NCI-H1694 (cell line): ENCODE results near the gene PTPN11.
"Not testable (repeated sequence)": the region's sequence is repeated elsewhere in the genome, so short reads cannot be mapped to it uniquely, and the experiment has no call there.

Source experiments
- DNase-seq: peaks from one replicate; lab custom pipeline; 2025; lab: John Stamatoyannopoulos, UW

Gene PTPN11

DNA sequence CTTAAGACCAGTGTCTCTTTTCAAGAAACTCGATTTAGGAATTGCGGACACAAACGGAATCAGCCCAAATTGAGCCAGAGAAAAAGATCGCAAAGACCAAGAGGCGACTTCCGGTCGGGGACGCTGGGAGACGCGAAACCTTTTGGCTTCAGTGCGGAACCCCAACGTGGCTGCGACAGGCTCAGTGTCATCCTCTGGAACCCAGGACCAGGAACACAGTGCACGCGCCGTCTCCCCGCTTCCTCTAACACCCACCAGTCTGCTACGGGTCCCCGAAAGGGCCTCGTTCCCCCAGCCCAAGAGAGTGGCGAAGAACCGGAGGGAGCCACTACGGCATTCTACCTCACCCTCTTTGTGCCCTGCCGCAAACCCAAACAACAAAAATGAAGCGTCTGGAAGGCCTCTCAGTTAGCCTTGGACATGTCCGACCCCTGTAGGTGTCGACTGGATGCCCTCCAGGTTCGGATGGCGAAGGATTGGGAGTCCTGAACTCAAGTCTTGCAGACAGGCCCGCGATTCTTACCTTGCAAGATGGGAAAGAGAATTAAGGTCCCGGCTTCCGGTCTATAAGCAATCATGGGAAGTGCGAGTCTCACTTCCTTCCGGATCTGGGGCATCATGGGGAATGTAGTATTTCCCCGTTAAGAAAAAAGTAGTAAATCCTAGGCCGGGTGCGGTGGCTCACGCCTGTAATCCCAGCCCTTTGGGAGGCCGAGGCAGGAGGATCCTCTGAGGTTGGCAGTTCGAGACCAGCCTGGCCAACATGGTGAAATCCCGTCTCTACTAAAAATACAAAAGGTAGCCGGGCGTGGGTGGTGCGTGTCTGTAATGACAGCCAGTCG is 9.5 kb upstream of the PTPN11 start, which contains the start of gene RPL6:
RPL6 (minus strand) TSS at position 542 of the 842 bp plus-strand sequence. CDS start 949 bp downstream, outside the sequence.
- DNase-seq = peak; percentile 87

DNA sequence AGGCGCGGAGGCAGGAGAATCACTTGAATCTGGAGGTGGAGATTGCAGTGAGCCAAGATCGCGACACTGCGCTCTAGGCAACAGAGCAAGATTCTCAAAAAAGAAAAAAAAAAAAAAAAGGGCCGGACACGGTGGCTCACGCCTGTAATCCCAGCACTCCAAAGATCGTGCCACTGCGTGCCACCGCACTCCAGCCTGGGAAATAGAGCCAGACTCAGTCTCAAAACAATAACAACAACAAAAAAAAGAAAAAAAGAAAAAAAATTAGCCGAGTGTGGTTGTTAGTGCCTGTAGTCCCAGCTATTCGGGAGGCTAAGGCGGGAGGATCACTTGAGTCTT is 8.9 kb upstream of the PTPN11 start:
- no peak for DNase-seq

DNA sequence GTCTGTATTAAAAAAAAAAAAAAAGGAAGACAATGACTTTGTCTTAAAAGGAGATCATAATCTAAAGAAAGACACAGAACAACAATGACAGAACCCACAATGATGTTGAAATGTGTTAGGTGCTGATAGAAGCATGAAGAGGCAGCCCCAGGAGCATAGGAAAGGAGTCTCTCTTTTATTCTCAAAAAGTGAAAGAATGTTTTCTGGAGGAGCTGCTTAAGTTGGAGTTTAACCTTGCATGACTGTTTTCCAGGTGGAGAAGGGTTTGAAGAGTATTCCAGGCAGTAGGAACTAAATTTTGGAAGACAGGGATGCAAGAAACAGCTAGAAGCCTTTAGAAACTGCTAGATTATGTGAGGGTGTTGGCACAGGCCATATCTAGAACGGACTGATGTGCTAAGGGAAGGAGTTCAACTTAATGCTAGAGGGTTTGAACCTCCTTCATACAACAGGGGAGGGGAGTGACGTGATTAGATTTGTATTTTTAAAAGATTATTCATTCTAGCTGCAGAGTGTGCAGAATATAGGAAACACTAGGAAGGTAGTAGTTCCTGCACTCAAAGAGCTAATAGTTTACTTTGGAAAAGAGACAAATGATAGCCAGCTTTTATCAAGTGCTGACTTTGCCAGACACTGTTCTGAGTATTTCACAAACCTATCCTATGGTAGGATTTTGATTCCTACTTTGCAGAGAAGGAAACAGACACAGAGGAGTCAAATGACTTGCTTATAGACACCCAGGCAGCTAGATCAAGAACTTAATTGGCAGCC is 4.7 kb upstream of the PTPN11 start:
- no peak for DNase-seq

DNA sequence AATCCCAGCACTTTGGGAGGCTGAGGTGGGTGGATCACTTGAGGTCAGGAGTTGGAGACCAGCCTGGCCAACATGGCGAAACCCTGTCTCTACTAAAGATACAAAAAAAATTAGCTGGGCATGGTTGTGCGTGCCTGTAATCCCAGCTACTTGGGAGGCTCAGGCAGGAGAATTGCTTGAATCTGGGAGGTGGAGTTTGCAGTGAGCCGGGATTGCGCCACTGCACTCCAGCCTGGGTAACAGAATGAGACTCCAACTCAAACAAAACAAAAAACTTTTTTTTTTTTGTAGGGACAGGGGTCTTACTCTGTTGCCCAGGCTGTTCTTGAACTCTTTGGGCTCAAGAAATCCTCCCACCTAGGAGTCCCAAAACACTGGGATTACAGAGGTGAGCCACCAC is 3.3 kb upstream of the PTPN11 start:
- not testable (repeated sequence) for DNase-seq

DNA sequence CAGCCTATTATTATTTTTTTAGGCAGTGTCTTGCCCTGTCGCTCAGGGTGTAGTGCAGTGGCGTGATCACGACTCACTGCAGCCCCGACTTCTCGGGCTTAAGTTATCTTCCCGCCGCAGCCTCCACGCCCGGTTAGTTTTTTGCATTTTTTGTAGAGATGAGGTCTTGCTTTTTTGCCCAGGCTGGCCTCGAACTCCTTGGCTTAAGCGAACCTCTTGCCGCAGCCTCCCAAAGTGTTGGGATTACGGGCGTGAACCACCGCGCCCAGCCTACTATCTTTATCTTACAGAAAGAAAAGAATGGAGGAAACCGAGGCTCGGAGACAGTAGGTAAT is 507 bp upstream of the PTPN11 start:
- no peak for DNase-seq

DNA sequence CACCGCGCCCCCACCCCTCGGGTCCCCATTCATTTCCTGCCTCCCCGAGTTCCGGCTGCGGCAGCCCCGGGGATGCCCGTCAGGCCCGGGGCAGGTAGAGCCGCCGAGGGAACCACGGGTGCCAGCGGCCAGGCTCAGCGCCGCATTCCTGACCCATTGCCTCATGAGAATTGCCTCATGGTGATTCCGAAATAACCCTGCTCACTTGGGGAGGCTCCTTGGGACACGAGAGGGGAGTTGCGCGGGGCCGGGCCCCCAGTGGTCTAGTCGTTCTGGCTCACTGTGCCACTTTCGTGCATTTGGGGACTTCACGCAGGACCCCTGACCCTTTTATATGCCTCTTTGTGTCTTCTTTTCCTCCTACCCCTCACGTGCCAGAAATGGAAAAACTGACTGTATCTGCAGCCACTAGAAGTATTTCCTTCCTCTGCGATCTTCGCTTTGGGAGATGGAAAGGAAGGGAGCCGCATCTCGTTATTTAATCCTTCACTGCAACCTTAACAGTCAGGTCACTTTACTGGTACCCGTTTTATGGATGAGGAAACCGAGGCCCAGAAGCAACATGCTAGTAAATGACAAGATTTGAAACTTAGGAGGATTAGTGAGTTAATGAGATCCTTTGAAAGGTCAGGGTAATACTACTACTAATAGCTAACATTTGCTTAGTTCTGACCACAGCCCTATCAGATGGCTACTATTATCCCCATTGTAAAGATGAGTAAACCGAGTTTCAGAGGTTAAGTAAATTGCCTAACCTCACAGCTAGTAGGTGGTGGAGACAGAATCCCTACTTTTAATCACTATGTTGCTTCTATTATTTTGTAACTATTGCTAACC is 768 bp downstream of the PTPN11 start:
- no peak for DNase-seq

DNA sequence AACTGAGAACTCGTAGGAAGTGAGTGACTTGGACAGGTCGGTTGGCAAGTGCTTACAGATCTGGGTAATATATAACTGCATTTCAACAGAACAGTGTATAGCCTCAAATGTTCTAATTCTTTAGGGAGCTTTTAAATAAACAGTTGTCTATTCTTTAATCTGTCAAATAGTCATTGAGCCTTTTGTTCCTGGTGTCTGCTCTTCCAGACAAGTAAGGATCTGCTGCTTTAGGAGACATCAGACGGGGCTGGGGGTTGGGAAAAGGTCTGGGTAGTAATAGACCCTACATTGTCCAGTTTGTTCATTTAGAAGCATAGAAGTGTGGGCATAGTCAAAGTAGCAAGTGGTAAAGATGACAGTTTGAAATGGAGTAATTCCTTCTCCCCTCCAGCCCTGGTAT is 2.0 kb downstream of the PTPN11 start:
- no peak for DNase-seq

DNA sequence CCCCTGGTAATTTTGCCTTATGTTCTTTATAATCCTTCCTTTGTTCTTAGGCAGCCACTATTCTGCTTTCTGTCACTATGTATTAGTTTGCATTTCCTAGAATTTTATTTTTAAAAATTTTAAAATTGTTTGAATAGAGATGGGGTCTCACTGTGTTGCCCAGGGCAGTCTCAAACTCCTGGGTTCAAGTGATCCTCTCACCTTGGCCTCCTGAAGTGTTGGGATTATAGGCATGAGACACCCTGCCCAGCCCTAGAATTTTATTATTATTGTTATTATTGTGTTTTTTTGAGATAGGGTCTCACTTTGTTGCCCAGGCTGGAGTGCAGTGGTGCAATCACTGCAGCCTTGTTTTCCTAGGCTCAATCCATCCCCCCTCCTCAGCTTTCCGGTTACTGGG is 2.6 kb downstream of the PTPN11 start:
- DNase-seq = no peak

DNA sequence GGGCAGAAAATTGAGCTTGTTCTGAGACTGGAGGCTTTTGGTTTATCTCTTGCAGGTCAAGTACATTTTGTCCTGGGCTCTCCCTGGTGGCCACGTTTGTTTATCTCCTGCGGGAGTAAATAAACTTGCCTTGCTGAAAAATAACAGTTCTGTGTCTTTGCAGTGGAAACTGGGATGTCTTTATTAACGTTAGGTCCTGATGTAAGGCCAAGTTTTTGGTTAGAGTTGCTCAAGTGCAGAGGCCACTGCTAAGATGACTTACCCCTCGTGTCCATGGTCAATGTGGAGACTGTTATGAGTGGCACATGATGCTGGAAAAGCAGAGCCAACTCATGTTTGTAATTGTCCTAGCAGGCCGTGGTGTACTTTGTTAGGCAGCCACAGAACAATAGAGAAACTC is 3.8 kb downstream of the PTPN11 start:
- DNase-seq = no peak

DNA sequence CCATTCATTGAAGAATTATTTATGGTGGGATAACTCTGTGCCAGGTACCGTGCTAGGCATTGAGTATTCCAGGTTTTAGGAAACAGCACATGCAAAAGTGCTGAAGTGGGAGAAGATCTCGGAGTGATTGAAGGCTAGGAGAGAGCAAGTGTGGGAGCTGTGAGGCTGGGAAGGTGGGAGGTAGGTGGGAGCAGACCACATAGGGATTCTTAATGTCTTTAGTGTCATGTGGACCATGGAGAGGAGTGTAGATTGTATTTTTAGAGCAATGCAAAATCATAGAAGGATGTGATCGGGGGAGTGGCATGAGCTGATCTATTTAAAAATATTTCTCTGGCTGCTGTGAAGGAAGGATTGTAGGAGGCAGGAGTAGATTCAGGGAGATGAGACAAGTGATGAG is 5.4 kb downstream of the PTPN11 start:
- no peak for DNase-seq

DNA sequence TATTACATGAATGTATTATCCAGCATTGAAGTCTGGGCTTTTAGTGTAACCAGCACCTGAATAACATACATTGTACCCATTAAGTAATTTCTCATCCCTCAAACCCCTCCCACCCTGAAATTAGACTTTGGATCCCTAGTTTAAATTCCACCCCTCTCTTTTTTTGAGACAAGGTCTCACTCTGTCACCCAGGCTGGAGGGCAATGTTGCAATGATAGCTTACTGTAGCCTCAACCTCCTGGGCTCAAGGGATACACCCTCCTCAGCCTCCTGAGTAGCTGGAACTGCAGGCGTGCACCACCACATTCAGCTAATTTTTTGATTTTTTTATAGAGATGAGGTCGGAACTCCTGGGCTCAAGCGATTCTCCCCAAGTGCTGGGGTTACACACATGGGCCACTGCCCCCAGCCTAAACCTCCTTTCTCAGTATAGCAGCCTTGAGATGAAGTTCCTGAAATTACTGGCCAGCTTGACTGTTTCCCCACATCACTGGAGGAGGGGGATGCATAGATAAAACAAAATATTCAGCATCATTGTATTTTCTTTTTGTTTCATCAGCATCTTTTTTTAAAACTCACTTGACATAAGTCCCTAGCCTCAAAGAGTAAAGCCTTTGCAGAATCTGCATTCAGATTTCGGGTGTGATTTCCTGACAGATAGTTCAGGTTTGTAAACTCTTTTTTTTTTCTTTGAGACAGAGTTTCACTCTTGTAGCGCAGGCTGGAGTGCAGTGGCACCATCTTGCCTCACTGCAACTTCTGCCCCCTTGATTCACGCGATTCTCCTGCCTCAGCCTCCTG is 7.0 kb downstream of the PTPN11 start:
- no peak for DNase-seq

DNA sequence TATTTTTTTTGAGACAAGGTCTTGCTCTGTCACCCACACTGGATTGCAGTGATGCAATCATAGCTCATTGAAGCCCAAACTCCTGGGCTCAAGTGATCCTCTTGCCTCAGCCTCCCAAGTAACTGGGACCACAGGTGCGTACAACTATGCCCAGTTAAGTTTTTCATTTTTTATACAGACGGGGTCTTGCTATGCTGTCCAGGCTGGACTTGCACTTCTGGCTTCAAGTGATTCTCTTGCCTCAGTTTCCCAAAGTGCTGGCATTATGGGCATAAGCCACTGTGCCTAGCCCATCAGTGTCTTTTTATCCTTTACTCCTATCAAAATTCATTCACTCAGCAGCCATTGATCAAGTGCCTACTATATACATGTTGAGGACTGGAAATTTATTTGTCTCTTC is 9.0 kb downstream of the PTPN11 start:
- no peak for DNase-seq

DNA sequence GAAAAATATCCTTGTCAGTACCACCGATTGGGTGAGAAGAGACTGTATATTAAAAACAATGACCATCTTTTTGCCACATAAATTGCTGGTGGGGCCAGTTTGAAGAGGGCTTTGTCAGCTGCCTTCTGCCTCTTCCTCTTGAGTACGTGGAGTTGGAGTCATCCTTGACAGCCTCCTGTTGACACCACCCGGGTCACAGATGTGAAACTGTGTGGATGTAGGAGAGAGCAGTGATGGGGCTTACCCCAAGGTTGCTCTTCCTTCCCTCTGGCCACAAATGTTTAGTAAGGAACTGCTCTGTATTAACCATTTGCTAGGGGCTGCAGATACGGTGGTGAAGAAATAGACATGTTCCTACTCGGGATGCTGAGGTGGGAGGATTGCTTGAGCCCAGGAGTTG is 12.2 kb downstream of the PTPN11 start:
- DNase-seq = no peak

DNA sequence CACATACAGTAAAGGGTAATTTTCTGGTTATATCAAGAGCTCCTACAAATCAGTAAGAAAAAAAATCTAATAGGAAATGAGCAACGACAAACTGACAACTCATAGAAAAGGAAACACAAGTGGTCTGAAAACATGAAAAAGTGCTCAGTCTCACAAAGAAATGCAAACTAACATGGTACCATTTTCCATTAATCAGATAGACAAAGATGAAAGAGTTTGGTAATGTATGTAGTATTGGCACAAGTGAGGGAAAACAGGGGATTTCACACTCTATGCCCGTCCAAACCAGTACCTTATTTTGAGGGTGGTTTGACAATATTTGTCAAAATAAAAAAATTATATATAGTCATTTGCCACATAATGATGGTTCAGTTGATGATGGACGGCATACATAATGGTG is 13.2 kb downstream of the PTPN11 start:
- DNase-seq = no peak

DNA sequence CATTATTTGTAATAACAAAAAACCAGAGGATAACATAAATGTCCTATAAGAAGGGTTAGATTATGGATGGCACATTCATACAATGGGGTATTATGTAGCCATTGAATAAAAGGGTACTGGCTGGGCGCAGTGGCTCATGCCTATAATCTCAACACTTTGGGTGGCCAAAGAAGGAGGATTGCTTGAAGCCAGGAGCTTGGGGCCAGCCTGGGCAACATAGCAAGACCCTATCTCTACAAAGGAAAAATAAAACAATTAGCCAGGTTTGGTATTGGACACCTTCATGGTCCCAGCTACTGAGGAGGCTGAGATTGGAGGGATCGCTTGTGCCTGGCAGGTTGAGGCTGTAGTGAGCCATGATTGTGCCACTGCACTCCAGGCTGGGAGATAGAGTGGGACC is 14.8 kb downstream of the PTPN11 start:
- DNase-seq = no peak

DNA sequence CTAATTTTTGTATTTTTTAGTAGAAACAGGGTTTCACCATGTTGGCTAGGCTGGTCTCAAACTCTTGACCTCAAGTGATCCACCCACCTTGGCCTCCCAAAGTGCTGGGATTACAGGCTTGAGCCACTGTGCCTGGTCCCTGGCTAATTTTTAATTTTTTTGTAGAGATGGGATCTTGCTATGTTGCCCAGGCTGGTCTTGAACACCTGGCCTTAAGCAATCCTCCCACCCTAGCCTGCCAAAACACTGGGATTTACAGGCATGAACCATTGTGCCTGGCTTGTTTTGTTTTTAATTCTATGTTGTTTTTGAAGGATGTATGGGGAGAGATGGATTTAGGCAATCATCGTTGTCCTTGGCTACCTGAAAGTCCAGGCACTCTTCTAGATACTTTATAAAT is 19.9 kb downstream of the PTPN11 start:
- not testable (repeated sequence) for DNase-seq

DNA sequence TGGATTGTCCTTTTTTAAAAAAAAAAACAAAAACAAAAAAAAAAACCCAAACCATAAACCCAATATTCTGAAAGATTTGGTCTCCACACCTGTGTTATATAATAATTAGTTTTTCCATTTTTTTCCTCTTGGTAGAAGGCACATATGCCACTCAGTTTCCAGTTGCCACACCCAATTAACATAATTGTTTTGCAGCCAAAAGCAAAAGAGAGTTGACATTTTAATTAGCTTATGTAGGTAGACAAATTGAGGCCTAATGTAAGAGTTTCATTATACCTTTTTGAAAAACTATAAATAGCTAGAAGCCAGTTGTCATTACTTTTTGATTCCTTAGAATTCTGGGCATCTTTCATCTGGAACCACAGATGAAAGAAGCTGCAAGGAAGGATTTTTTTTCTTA is 21.0 kb downstream of the PTPN11 start:
- no peak for DNase-seq

DNA sequence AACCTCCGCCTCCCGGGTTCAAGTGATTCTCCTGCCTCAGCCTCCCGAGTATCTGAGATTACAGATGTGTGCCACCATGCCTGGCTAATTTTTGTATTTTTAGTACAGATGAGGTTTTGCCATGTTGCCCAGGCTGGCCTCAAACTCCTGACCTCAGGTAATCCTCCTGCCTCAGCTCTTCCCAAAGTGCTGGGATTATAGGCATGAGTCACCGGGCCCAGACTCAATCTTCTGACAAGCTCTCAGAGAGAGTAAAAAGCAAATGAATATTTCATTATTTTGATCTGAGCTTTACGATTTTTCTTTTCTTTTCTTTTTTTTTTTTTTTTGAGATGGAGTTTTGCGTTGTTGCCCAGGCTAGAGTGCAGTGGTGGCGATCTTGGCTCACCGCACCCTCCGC is 21.9 kb downstream of the PTPN11 start:
- not testable (repeated sequence) for DNase-seq

DNA sequence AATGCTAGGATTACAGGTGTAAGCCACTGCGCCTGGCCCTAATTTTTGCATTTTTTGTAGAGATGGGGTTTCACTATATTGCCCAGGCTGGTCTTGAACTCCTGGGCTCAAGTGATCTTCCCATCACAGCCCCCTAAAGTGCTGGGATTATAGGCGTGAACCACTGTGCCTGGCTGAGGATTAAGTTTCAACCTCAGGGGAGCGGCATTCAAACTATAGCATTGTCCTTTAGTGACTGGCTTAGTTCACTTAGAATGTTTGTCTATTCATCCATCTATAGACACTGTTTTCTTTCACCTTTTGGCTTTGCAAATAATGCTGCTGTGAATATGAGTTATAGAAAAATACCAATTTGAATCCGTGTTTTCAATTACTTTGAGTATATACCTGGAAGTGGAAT is 25.2 kb downstream of the PTPN11 start:
- DNase-seq = no peak

DNA sequence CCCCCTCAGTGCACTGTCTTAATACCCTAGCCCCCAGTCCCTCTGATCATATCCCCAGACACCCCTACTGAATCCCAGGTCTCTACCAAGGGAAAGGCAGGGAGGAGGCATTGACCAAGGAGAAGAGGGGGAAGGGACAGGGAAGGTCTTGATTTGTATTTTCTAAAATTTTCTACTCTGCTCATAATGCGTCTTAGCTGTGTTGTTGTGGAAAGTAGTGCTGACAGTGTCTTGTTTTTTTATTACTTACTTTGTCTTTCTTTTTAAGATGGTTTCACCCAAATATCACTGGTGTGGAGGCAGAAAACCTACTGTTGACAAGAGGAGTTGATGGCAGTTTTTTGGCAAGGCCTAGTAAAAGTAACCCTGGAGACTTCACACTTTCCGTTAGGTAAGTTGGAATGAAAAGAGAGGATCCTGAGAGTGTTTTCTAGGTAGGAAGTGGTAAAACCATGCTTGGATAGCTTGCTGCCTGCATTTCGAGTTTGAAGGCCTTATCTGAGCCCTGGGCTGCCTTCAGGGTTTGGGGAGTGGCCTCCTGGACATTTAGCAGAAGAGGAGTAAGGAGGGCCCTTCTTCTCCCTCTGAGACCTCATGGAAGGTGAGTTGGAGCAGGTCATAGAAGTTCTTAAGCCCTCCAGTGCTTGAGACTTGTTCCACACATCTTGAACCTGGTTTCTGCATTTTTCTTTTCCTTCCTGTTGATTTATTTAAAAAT is 27.4 kb downstream of the PTPN11 start:
- DNase-seq = no peak

DNA sequence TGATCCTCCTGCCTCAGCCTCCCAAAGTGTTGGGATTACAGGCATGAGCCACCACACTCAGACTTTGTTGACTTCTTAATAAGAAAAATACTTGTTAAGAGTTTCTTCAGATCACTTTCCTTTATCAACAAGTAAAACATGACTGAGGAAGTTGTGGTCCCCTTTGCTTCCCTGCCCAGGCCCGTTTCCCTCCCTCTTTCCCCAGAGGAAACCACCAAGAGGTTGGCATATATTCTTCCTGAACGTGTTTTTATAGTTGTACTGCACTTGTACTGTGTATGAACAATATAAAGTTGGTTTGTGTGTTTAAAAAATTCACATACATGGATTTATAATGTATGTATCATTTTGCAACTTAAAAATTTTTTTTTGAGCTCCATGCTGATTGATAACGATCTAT is 28.4 kb downstream of the PTPN11 start:
- DNase-seq = no peak
